Measurements from ENCODE around the gene BCKDHB.

GRCh38 chr6:80185492-80185891, 79.0 kb downstream of the BCKDHB start:
- no peak for TF ChIP-seq EZH2 (IDR thresholded peaks at IDR 0.05; ENCODE audit: borderline replicate concordance, low read depth, low read length, poor library complexity, severe bottlenecking)
- TF ChIP-seq, protein P1, sequence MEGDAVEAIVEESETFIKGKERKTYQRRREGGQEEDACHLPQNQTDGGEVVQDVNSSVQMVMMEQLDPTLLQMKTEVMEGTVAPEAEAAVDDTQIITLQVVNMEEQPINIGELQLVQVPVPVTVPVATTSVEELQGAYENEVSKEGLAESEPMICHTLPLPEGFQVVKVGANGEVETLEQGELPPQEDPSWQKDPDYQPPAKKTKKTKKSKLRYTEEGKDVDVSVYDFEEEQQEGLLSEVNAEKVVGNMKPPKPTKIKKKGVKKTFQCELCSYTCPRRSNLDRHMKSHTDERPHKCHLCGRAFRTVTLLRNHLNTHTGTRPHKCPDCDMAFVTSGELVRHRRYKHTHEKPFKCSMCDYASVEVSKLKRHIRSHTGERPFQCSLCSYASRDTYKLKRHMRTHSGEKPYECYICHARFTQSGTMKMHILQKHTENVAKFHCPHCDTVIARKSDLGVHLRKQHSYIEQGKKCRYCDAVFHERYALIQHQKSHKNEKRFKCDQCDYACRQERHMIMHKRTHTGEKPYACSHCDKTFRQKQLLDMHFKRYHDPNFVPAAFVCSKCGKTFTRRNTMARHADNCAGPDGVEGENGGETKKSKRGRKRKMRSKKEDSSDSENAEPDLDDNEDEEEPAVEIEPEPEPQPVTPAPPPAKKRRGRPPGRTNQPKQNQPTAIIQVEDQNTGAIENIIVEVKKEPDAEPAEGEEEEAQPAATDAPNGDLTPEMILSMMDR (conservative IDR thresholded peaks at IDR 0.05; ENCODE audit: low read depth, low read length): no peak
